HL-60/S4 treated with retinoic acid at 250 ng/mL for 4 days and 3 days (cell line): ENCODE measurements around the gene SGIP1.
"Not testable (repeated sequence)": the region's sequence is repeated elsewhere in the genome, so short reads cannot be mapped to it uniquely, and the experiment has no call there.

Source experiments
- in situ Hi-C: fragments of 300-500 bp; cut with MboI; formaldehyde crosslinking; loops from 2 replicates; pipeline ENCODE4 v1.7.0; 2022; ENCODE audit warnings: low sequenced_read_pairs

The SGIP1 gene

DNA sequence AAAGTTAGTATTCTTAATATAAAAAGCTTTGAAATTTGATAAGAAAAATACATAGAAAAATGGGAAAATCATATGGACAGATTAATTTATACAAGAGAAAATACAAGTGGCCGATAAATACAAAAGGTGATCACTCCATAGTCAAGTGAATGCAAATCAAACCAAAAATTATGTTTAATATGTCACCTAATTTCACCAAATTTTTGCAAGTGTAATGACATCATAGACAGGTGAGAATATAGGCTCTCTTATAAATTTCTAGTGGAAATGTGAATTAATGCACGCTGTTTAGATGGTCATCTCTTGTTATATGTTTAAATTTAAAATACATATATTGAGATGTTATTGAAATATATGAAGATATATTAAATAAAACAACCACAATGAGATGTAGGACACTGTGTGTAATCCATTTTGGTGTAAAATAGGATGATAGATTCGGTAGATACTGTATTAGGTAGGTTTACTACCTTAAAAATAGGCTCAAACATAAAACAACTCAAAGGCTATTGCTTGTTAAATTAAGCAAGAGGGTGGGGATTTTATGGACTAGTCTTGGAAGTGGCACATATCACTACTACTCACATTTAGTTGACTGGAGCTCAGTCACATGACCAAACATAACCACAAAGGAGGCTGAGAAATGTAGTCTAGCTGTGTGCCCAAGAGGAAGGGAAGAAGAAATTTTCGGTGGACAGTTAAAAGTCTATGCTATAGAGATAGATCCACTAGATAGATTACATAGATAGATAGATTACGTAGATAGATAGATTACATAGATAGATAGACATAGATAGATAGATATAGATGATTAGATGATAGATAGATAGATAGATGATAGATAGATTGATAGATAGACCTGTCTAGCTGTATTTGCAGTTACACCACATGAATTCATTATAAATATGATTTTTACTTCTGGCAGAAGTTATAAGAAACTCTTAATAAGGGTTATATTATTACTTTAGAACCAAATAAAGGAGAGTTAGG is 258.0 kb downstream of the SGIP1 start:
- in situ Hi-C loops: no loop called here

- in situ Hi-C loops: not testable (repeated sequence)
Observed at GRCh38 chr1:66795839-66796238, 261.9 kb downstream of the SGIP1 start.
